Cortex of kidney (tissue), 1 donor: ENCODE measurements around the gene ATP13A4.
A peak's percentile ranks its signal among the peaks of the same experiment; 100 is the strongest.

Experiments
- DNase-seq: peaks from one replicate; lab custom pipeline; 2025; lab: John Stamatoyannopoulos, UW

ATP13A4 gene, protein sequence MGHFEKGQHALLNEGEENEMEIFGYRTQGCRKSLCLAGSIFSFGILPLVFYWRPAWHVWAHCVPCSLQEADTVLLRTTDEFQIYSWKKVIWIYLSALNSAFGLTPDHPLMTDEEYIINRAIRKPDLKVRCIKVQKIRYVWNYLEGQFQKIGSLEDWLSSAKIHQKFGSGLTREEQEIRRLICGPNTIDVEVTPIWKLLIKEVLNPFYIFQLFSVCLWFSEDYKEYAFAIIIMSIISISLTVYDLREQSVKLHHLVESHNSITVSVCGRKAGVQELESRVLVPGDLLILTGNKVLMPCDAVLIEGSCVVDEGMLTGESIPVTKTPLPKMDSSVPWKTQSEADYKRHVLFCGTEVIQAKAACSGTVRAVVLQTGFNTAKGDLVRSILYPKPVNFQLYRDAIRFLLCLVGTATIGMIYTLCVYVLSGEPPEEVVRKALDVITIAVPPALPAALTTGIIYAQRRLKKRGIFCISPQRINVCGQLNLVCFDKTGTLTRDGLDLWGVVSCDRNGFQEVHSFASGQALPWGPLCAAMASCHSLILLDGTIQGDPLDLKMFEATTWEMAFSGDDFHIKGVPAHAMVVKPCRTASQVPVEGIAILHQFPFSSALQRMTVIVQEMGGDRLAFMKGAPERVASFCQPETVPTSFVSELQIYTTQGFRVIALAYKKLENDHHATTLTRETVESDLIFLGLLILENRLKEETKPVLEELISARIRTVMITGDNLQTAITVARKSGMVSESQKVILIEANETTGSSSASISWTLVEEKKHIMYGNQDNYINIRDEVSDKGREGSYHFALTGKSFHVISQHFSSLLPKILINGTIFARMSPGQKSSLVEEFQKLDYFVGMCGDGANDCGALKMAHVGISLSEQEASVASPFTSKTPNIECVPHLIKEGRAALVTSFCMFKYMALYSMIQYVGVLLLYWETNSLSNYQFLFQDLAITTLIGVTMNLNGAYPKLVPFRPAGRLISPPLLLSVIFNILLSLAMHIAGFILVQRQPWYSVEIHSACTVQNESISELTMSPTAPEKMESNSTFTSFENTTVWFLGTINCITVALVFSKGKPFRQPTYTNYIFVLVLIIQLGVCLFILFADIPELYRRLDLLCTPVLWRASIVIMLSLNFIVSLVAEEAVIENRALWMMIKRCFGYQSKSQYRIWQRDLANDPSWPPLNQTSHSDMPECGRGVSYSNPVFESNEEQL

DNA sequence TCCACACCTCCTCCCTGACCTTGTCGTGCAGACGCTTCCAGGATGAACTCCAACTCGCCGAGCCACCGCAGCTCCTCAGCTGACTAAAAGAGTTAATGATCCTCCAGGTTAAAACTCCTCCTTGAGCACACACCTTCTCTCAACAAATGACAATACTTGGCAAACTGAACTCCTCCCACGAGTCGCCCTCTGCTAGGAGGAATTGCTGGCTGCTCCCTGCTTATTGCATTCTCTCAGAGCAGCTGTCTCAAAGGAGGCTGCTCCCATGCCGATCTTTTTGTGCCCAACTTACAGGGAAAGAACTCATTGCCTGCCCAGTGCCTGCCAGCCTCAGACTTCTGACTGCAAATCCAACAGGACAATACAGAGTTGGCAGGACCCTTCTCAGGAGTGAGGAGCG is at the start of gene ATP13A4:
Gene ATP13A4 (minus strand): TSS at position 85 of the 400 bp plus-strand sequence. CDS start 96 bp downstream, outside the sequence.
- DNase-seq: no peak

DNA sequence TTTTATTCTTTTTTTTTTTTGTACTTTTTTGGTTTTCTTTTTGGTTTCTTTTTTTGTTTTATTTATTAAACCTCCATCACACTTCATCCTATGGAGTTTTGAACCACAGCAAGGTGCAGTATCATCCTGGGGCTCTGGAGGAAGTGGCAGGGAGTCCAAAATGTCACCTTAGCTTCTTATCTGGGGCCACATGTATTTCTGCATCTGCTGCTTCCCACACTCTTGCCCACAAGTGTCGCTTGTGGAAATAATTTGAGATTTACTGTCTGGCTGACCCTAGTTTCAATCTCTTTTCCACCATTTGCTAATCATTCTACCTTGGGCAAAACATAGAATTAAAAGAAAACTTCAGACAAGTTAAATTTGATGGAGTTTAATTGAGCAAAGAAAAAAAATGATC is 44.7 kb upstream of the ATP13A4 start:
- DNase-seq: no peak

DNA sequence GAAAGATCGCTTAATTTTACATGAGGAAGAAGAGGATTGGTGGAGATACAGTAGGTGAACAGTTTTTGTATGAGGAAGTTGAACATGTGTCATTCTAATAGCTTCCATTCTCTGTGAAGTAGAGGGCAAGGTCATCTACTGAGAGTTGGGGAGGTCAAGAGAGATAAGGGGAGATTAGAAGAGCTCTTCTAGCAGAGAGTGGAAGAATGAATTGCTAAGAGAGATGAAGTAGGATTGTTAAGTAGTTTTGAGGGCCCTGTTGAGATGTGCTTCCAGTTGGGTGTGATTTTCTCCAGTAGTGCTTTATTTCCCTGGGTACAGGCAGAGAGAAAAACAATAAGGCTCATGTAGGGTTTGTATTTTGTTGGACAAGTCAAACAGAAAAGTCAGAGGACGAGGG is 43.5 kb upstream of the ATP13A4 start:
- no peak for DNase-seq

DNA sequence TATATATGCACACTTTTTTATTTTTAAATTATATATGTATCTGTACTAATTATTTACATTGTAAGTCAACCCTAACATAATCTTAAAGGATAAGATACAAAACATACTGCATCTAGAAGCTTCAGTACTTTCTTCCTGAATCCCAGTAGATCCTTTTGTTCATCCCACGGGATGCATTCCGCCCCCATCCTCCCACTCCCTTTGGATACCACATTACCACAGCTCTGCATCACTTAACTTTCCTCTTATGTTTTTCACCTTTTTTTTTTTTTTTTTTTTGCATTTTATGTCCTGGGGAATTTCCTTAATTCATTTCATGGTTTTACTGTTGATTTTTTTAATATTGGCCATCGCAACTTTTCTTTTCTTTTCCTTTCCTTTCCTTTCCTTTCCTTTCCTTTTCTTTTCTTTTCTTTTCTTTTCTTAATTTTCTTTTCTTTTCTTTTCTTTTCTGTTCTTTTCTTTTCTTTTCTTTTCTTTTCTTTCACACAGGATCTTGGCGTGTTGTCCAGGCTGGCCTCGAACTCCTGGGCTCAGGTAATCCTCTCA is 41.3 kb upstream of the ATP13A4 start:
- no peak for DNase-seq

DNA sequence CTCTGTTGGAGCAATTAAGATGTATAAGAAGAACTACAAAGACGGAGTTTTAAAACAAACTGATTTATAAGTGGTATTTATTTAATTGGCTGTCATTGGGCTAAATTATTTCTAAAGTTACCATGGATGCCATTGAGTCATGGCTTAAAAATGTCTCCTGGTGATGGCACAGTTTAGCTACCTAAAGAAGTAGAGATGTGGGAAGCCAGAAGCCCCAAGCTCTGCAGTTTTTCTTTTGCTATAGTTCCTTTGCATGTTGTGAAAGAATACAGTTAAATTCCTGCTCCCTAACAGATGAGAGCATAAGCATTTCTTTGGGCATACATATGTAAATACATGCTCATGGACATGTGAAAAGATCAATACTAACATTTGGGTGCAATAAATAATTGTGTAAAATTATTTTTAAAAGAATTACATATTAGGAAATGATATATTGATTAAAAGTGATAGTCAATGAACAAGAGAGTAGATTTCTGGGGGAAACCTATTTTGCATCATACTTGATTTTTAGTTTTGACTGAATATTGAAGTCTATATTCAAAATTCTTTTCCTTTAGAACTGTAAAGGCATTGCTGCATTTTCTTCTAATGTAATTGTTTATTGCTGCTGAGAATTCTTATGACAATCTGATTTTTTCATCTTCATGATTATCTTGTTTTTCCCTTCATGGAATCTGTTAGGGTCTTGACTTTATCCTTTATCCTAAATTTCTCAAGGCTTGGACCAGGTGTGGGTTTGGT is 40.4 kb upstream of the ATP13A4 start:
- DNase-seq: no peak

DNA sequence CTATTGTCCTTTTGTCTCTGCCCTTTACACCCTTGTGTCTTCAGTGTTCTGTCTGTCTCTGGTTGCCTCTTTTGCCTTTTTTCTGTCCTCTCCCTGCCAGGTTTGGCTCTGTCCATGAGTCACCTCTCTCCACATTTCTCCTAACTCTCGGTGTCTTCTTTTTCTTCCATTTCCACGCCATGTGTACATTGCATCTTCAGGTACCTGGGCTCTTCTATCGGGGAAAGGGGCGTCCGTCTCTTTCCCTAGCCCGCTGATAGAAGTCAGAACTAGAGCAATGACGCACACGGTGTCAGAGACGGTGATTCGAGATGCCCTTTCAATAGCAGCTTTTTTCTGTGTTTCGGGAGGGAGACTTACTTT is 39.0 kb upstream of the ATP13A4 start:
- DNase-seq: no peak

DNA sequence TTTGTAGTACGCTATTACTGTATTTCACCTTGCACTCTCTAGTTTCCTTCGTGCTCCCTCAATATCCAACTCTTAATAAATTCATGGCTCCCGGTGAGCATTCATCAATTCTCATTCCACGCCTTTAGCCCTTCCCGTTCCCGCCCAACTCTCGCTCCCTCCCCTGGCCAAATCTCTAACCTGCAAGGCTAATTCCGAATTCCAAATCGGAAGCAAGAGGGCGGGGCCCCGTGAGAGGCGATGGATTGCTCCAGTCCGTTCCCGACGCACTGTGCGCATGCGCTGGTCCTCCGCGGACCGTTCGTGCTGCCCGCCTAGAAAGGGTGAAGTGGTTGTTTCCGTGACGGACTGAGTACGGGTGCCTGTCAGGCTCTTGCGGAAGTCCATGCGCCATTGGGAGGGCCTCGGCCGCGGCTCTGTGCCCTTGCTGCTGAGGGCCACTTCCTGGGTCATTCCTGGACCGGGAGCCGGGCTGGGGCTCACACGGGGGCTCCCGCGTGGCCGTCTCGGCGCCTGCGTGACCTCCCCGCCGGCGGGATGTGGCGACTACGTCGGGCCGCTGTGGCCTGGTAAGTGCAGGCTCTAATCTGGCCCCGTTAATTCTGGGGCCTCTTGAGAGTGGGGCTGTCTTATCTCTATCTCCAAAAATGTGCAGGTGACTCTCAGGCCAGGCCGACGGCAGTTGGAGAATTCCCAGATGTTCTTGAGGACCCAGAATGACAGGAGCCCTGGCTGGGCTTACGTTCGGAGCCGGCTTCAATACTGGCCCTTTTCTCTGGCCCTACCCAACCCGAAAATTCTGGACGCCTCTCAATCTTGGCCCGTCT is 38.4 kb upstream of the ATP13A4 start, which contains the start of gene OPA1:
Gene OPA1 (plus strand): TSS at position 368 of the 827 bp plus-strand sequence. CDS start 170 bp downstream, at position 538.
- DNase-seq: peak; percentile 32

DNA sequence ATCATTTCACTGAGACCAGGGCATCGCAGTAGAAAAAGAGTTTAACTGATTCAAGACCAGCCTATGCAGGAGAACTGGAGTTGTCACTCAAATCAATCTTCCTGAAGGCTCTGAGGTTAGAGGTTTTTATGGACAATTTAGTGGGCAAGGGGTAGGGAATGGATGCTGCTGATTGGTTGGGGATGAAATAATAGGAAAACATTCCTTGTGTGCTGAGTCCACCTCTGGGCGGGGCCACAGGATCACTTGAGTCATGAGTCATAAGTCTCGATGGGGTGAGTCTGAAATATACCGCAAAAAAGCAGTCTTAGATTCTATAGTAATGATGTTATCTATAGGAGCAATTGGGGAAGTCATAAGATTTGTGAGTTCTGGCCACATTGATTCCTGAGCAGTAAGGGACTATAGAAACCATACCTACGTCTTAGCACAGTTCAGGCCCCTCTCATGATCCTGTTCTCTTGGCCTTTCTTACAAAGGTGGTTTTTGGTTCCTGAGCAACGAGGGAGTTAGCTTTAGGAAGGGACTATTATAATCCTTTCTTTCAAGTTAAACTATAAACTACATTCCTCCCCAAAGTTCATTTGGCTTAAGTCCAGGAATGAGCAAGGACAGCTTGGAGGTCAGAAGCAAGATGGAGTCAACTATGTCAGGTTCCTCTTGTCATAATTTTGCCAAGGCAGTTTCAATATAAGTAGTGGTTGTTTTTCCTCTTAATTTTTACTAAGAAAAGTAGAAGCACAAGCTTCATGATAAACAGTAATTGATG is 35.6 kb upstream of the ATP13A4 start:
- no peak for DNase-seq

DNA sequence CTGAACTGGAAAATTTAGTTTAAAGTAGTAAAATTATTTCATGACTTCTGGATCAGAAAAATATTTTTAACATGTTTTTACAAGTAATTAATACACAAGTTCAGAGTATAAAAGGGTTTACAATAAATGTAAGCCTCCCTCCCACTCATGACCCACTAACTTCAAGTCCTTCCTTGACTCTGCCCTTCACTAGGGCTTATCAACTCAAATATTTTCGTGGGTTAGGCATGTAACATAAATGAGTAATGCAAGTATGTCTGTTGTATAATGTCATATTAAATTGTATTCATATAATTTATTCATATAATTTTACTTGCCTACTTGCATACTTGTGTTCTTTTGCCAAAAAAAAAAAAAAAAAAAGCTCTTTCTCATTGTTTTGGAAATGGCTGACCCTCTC is 34.9 kb upstream of the ATP13A4 start:
- no peak for DNase-seq

DNA sequence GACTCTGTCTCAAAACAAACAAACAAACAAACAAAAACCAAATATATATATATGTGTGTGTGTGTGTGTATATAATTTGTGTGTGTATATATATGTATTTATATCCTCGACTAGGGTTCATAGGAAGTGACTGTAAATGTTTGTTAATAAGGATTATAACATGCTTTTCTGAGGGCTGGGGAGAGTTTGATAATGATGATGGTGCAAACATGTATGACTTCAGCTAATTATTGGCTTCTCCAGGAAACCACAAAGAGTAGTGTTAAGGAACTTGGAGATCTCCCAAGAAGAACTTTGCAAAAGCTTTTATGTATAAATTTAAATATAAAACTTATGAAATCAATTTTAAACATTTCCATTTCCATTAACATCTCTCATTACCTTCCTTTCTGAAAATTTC is 34.4 kb upstream of the ATP13A4 start:
- no peak for DNase-seq

DNA sequence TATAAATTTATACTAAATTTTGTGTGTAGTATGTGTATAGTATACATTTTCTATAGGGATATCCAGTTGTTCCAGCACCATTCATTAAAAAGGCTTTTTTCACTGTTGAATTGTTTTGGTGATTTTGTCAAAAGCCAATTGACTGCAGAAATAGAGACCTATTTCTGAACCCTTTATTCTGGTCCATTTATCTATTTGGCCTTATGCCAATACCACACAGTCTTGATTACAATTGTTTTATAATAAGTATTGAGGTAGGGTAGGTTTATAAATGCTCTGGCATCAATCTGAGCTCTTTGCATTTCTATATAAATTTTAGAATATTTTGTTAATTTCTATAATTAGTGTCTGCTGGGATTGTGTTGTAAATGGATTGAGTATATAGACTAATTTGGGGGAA is 31.8 kb upstream of the ATP13A4 start:
- DNase-seq: no peak

DNA sequence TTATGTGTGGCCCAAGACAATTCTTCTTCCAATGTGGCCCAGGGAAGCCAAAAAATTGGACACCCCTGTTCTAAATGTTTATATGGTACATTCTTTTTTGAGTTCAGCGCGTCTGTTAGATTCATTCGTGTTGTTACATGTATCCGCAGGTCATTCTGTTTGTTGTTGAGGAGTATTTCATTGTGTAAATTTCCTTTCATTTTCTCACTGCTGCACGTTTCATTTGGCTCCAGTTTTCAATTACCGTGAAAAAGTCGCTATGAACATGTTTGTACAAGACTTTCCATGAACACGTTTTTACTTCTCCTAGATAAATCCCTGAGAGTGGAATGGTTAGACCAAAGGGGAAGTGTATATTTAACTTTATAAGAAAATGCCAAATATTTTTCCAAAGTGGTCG is 30.8 kb upstream of the ATP13A4 start:
- no peak for DNase-seq

DNA sequence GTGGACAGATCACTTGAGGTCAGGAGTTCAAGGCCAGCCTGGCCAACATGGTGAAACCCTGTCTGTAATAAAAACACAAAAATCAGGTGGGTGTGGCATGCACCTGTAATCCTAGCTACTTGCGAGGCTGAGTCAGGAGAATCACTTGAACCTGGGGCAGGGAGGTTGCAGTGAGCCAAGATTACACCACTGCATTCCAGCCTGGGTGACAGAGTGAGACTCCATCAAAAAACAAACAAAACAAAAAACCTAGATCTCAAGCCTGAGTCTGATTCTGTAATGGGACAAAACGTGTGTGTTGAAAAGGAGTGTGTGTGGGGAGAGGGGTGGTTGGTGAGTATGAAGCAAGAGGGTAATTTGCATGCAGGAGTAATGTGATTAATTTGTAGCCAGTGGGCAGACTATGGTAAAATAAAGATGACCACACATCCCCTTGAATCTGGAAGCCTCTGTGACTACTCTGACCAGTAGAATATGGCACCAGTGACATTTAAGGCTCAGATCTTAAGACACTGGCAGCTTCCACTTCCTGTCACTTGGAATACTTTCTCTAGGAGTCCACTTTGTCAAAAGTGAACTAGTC is 19.9 kb upstream of the ATP13A4 start:
- no peak for DNase-seq

DNA sequence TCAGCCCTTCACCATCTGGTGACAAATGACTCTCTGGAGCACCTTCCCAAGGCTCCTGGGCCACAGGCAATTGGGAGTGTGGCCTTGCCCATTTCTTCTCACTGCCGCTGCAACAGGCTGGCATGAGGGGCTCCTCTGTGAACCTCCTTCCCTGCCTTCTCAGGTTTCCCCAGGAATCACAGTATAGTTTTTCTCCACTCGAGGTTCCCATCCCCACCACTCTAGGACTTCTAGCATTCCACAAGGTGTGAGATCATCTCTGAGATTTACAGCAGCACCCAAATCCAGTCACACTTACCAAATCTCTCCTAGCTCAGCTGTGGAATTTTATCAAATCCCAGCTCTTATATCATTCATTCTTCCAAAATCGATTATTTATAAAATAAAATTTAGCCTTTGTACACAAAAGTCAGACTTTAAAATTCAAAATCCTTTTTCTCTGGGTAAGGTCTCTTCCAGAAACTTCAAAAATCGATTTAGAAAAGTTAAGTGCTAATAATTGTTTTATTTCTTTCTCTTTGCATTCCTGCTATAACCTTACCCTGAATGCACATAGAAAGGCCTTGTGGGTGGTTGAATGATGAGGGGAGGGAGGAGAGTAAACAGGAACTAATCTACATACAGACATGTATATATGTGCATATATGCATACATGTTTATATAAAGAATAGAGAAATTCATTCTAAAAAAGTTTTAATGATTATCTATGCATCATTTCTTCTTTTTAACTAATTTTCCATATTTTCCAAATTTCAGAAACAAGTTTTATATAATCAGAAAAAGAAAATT is 18.9 kb upstream of the ATP13A4 start:
- DNase-seq: no peak

DNA sequence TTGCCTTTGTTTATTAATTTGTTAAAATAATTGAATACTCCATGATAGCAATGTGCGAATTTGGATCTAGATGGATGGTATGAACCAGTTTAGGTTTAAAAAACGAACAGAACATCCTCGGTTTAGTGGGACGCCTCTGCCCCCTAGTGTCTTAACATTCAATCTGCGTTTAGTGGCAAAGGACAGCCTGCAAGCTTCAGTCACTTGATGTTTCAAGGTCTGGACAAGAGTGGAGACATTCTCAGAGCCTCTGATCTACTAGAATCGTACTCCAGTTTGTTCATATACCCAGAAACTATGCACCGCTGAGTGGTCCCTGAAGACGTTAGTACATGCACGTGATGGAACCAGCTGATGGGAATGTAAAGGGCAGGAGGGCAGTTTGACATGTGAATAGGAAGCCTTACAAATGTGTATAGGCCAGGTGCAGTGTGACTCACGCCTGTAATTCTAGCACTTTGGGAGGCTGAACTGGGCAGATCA is 17.8 kb upstream of the ATP13A4 start:
- DNase-seq: no peak

DNA sequence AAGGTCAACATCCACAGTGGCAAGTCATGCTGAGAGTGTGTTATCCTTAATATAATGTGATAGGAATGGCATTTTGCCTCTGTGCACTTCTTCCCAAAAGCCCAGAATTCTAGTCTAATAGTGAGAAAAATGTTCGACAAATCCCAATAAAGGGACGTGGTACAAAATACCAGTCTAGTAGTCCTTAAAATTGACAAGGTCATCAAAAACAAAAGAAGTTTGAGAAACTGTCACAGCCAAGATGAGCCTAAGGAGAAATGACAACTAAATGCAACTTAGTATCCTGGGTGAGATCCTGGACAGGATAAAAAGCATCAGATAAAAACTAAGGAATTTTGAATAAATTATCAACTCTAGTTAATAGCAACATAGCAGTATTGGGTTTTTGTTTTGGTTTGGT is 14.4 kb upstream of the ATP13A4 start:
- no peak for DNase-seq

DNA sequence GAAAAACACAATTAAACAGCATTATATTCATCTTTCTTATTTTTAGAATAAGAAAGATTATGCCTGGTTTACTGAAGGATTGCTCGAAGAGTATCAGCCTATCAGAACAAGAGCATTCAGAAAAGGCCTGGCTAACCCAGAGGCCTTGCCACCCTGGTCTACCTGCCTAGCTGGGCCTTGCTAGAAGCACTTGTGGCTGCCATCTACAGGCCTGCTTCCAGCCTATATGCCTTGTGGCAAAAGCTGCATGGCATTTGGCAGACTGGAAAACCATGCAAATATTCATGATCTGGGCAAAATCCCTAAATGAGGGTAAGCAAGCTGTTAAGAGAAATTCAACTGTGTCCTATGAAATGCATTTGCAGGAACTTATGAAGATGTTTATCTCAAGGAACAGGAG is 9.3 kb upstream of the ATP13A4 start:
- DNase-seq: no peak

DNA sequence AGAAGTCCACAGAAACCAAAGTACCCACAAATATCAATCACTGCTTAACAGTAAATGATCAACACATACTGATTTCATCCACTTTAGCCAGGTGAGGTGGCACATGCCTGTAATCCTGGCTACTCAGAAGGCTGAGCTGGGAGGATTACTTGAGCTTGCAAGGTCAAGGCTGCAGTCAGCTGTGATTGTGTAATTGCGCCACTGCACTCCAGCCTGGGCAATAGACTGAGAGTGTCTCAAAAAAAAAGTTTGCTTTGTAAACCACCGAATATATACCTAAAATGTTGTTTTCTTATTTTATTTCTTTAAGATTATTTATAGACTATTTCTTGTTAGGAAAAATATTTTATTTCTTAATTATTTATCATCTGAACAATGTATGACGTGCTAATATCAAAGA is 8.7 kb upstream of the ATP13A4 start:
- DNase-seq: no peak
